Sigmoid colon (tissue), 3 donors: ENCODE measurements around the gene LDLRAD2.

Source experiments
- POLR2A ChIP-seq, 2 donors: fragments of 450-650 bp; IDR thresholded peaks; one replicate each; pipeline ENCODE4 v1.6.1; 2016; ENCODE audit warnings: antibody characterized with exemption in 2 of 2, mild to moderate bottlenecking in 2 of 2, moderate library complexity in 2 of 2
- TF ChIP-seq, protein P1 (sequence below), 4 experiments: fragments of 450-650 bp in 3 of 4; fragments of 200-600 bp in 1 of 4; IDR thresholded peaks; one replicate each; pipeline ENCODE4 v1.5.1; 2016 to 2019; ENCODE audit warnings: antibody characterized with exemption in 4 of 4, mild to moderate bottlenecking in 3 of 4, moderate library complexity in 2 of 4

- TF ChIP-seq, protein P1, sequence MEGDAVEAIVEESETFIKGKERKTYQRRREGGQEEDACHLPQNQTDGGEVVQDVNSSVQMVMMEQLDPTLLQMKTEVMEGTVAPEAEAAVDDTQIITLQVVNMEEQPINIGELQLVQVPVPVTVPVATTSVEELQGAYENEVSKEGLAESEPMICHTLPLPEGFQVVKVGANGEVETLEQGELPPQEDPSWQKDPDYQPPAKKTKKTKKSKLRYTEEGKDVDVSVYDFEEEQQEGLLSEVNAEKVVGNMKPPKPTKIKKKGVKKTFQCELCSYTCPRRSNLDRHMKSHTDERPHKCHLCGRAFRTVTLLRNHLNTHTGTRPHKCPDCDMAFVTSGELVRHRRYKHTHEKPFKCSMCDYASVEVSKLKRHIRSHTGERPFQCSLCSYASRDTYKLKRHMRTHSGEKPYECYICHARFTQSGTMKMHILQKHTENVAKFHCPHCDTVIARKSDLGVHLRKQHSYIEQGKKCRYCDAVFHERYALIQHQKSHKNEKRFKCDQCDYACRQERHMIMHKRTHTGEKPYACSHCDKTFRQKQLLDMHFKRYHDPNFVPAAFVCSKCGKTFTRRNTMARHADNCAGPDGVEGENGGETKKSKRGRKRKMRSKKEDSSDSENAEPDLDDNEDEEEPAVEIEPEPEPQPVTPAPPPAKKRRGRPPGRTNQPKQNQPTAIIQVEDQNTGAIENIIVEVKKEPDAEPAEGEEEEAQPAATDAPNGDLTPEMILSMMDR (IDR thresholded peaks at IDR 0.05) = no peak
- TF ChIP-seq POLR2A (IDR thresholded peaks at IDR 0.05) = no peak
Observed at GRCh38 chr1:21775550-21775914, 36.5 kb upstream of the LDLRAD2 start.
